ENCODE data around the gene HS6ST2.

Gene HS6ST2

DNA sequence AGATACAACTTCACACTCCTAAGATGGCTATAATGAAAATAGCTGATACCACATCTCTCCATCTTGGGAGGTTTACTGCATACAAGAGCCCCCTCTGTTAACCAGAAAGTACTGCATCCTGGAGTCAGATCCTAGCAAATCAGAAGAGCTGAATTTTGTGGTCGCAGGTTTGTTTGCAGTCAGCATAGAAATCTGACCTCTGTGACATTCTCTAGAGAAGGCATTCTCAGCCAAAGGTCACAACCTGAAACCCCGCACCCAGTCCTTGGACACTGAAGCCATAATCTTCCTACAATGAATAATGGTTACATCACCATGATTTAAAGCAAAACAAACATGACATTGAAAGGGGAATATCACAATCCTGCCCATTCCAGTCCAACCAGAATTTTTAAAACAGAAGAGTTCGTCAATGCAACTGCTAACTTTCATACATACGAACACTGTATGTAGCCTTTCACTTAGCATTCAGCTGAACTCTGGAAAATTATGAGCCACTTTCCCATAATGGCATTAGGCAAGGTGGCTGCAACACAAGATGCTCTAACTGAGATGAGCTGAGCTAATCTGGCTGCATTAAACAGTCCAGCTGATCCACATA, 17.6 kb downstream of the HS6ST2 start:
- Histone ChIP-seq H2AFZ (ENCODE audit: low read depth, low read length) (no peak overlapping the region), H3K27me3 (ENCODE audit: insufficient read depth, low read length, poor library complexity) (no peaks in the 10 kb centered on the region), H3K79me2 (ENCODE audit: insufficient read depth, low read length) (no peaks in the 10 kb centered on the region), H3K36me3 (ENCODE audit: insufficient read depth, low read length) (no peaks in the 10 kb centered on the region), H3K9ac (ENCODE audit: low read depth, low read length) (no peak overlapping the region), H3K27ac (ENCODE audit: low read length) (no peak overlapping the region), H3K4me3 (ENCODE audit: low read depth in 1 of 2, low read length in 2 of 2) (no peak overlapping the region), H3K4me1 (ENCODE audit: insufficient read depth, low read length) (no peaks in the 10 kb centered on the region), H3K4me2 (ENCODE audit: insufficient read depth, low read length) (no peak overlapping the region), H4K20me1 (ENCODE audit: insufficient read depth, low read length) (no peaks in the 10 kb centered on the region), H3K9me3 (ENCODE audit: insufficient read depth, low read length, severe bottlenecking) (no peaks in the 10 kb centered on the region)
- ATAC-seq (ENCODE audit: insufficient read depth, low read depth) (peak; percentile 48; the same call in 2 of the 3 replicates), DNase-seq (no peak)
- no peak for TF ChIP-seq EZH2 (IDR thresholded peaks at IDR 0.05; ENCODE audit: borderline replicate concordance, low read depth, low read length, severe bottlenecking)
- TF ChIP-seq, protein P1, sequence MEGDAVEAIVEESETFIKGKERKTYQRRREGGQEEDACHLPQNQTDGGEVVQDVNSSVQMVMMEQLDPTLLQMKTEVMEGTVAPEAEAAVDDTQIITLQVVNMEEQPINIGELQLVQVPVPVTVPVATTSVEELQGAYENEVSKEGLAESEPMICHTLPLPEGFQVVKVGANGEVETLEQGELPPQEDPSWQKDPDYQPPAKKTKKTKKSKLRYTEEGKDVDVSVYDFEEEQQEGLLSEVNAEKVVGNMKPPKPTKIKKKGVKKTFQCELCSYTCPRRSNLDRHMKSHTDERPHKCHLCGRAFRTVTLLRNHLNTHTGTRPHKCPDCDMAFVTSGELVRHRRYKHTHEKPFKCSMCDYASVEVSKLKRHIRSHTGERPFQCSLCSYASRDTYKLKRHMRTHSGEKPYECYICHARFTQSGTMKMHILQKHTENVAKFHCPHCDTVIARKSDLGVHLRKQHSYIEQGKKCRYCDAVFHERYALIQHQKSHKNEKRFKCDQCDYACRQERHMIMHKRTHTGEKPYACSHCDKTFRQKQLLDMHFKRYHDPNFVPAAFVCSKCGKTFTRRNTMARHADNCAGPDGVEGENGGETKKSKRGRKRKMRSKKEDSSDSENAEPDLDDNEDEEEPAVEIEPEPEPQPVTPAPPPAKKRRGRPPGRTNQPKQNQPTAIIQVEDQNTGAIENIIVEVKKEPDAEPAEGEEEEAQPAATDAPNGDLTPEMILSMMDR (IDR thresholded peaks at IDR 0.05; ENCODE audit: borderline replicate concordance, extremely low read depth, low read length, poor library complexity, severe bottlenecking) = no peak

DNA sequence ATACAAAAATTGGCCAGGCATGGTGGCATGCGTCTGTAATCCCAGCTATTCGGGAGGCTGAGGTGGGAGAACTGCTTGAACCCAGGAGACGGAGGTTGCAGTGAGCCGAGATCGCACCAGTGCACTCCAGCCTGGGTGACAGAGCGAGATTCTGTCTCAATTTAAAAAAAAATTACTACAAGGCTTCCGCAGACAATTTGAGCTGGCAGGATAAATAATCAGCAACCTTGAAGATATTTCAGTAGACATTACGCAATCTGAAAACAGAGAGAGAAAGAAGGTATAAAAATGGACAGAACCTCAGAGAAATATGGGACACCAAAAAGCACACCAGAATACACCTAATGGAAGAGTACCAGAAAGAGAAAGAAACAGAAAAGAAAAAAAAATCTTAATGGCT, 25.3 kb downstream of the HS6ST2 start:
- no peaks in the 10 kb centered on the region for H4K20me1 ChIP-seq (ENCODE audit: insufficient read depth, low read length)
- H3K9me3 ChIP-seq (ENCODE audit: insufficient read depth, low read length, severe bottlenecking) = no peaks in the 10 kb centered on the region
- ATAC-seq (ENCODE audit: insufficient read depth, low read depth) (no peak), DNase-seq (no peak)
- H3K36me3 ChIP-seq (ENCODE audit: insufficient read depth, low read length) = no peaks in the 10 kb centered on the region
- no peak overlapping the region for H3K4me2 ChIP-seq (ENCODE audit: insufficient read depth, low read length)
- no peak overlapping the region for H3K27ac ChIP-seq (ENCODE audit: low read length)
- H3K9ac ChIP-seq (ENCODE audit: low read depth, low read length) = no peak overlapping the region
- no peaks in the 10 kb centered on the region for H3K27me3 ChIP-seq (ENCODE audit: insufficient read depth, low read length, poor library complexity)
- no peak overlapping the region for H3K4me3 ChIP-seq (ENCODE audit: low read depth in 1 of 2, low read length in 2 of 2)
- no peak for TF ChIP-seq EZH2 (IDR thresholded peaks at IDR 0.05; ENCODE audit: borderline replicate concordance, low read depth, low read length, severe bottlenecking)
- TF ChIP-seq, protein P1 (IDR thresholded peaks at IDR 0.05; ENCODE audit: borderline replicate concordance, extremely low read depth, low read length, poor library complexity, severe bottlenecking) = no peak
- H3K79me2 ChIP-seq (ENCODE audit: insufficient read depth, low read length) = no peaks in the 10 kb centered on the region
- no peaks in the 10 kb centered on the region for H3K4me1 ChIP-seq (ENCODE audit: insufficient read depth, low read length)
- no peak overlapping the region for H2AFZ ChIP-seq (ENCODE audit: low read depth, low read length)

DNA sequence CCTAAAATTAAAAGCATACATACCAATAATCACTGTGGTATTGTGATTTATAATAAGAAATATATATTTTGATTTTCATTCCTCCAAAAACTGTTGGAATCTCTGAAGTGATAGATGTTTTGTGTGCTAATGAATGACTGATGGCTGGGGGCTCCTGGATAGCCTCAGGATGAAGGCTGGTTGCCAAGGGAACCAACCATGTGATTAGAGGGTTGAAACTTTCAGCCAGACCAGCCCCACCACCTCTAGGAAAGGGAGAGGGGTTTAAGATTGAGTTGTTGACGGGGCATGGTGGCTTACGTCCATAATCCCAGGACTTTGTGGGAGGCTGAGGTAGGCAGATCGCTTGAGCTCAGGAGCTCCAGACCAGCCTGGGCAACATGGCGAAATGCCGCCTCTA, 34.0 kb downstream of the HS6ST2 start:
- DNase-seq (no peak), ATAC-seq (ENCODE audit: insufficient read depth, low read depth) (no peak)
- Histone ChIP-seq H3K4me2 (ENCODE audit: insufficient read depth, low read length) (no peak overlapping the region), H3K27me3 (ENCODE audit: insufficient read depth, low read length, poor library complexity) (no peaks in the 10 kb centered on the region), H3K4me1 (ENCODE audit: insufficient read depth, low read length) (no peaks in the 10 kb centered on the region), H3K4me3 (ENCODE audit: low read depth in 1 of 2, low read length in 2 of 2) (no peak overlapping the region), H2AFZ (ENCODE audit: low read depth, low read length) (no peak overlapping the region), H3K27ac (ENCODE audit: low read length) (no peak overlapping the region), H3K79me2 (ENCODE audit: insufficient read depth, low read length) (no peaks in the 10 kb centered on the region), H4K20me1 (ENCODE audit: insufficient read depth, low read length) (no peaks in the 10 kb centered on the region), H3K9ac (ENCODE audit: low read depth, low read length) (no peak overlapping the region), H3K9me3 (ENCODE audit: insufficient read depth, low read length, severe bottlenecking) (no peaks in the 10 kb centered on the region), H3K36me3 (ENCODE audit: insufficient read depth, low read length) (no peaks in the 10 kb centered on the region)
- TF ChIP-seq, protein P1 (IDR thresholded peaks at IDR 0.05; ENCODE audit: borderline replicate concordance, extremely low read depth, low read length, poor library complexity, severe bottlenecking) = no peak
- no peak for TF ChIP-seq EZH2 (IDR thresholded peaks at IDR 0.05; ENCODE audit: borderline replicate concordance, low read depth, low read length, severe bottlenecking)
